Gastrocnemius medialis (tissue), 4 donors: ENCODE measurements around the gene SLC25A2.

Source experiments
- POLR2A ChIP-seq, 2 donors: fragments of 450-650 bp; IDR thresholded peaks; one replicate each; pipeline ENCODE4 v1.6.1; 2017; ENCODE audit warnings: antibody characterized with exemption in 2 of 2, mild to moderate bottlenecking in 2 of 2, moderate library complexity in 2 of 2
- TF ChIP-seq, protein P1 (sequence below), 5 experiments: fragments of 450-650 bp in 3 of 5; fragments of 200-600 bp in 2 of 5; sonication (generic) in 2 of 5; IDR thresholded peaks in 4 of 5; conservative IDR thresholded peaks in 1 of 5; 1 replicate in 4 of 5; 2 replicates in 1 of 5; pipeline ENCODE4 v1.5.1; 2016 to 2019; ENCODE audit warnings: antibody characterized with exemption in 5 of 5, mild to moderate bottlenecking in 3 of 5, moderate library complexity in 3 of 5

DNA sequence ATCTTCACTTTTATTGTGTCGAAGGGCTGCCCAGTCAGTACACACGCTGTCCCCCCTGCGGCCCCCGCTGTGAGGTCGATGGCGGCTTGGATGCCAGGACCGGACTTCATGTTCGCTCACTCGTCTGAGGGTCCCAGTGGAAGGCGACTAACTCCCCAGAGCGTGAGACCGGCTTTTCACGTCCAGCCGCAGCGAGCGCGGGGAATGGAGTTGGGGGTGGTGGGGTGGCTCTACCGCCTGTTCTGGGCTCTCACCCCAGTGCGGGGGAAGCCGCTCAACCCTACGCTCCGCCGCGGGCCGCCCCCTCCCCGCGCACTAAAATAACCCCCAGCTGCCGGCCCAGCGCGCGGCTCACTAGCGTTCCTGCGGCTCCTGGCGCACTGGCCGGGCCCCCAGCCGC is at the start of gene SLC25A2:
- no peak for TF ChIP-seq POLR2A (IDR thresholded peaks at IDR 0.05)
- TF ChIP-seq, protein P1, sequence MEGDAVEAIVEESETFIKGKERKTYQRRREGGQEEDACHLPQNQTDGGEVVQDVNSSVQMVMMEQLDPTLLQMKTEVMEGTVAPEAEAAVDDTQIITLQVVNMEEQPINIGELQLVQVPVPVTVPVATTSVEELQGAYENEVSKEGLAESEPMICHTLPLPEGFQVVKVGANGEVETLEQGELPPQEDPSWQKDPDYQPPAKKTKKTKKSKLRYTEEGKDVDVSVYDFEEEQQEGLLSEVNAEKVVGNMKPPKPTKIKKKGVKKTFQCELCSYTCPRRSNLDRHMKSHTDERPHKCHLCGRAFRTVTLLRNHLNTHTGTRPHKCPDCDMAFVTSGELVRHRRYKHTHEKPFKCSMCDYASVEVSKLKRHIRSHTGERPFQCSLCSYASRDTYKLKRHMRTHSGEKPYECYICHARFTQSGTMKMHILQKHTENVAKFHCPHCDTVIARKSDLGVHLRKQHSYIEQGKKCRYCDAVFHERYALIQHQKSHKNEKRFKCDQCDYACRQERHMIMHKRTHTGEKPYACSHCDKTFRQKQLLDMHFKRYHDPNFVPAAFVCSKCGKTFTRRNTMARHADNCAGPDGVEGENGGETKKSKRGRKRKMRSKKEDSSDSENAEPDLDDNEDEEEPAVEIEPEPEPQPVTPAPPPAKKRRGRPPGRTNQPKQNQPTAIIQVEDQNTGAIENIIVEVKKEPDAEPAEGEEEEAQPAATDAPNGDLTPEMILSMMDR (IDR thresholded peaks at IDR 0.05 in 4 of 5, conservative IDR thresholded peaks at IDR 0.05 in 1 of 5) = no peak
